Measurements from ENCODE around the gene ROBO1.

- TF ChIP-seq CTCF (IDR thresholded peaks at IDR 0.05; ENCODE audit: control extremely low read depth in 1 of 3, insufficient read depth in 1 of 3, low read depth in 1 of 3, low read length in 3 of 3): no peak
- no peak for TF ChIP-seq USF2 (IDR thresholded peaks at IDR 0.05; ENCODE audit: low read length)
- TF ChIP-seq TAF7 (optimal IDR thresholded peaks at IDR 0.05; ENCODE audit: borderline replicate concordance, low read depth, low read length): no peak
- TF ChIP-seq BRCA1 (IDR thresholded peaks at IDR 0.05; ENCODE audit: low read depth, low read length): no peak
- TF ChIP-seq RAD21 (IDR thresholded peaks at IDR 0.05 in 1 of 2, conservative IDR thresholded peaks at IDR 0.05 in 1 of 2; ENCODE audit: low read depth in 2 of 2, low read length in 2 of 2): no peak
- TF ChIP-seq POLR2AphosphoS5 (IDR thresholded peaks at IDR 0.05; ENCODE audit: low read depth, low read length): no peak
- TF ChIP-seq EZH2 (IDR thresholded peaks at IDR 0.05; ENCODE audit: low read depth, low read length, severe bottlenecking): no peak
- no peak for TF ChIP-seq EP300 (IDR thresholded peaks at IDR 0.05; ENCODE audit: borderline replicate concordance in 1 of 2, low read depth in 2 of 2, low read length in 2 of 2)
- TF ChIP-seq GTF2F1 (IDR thresholded peaks at IDR 0.05; ENCODE audit: borderline replicate concordance, low read depth, low read length): no peak
- TF ChIP-seq SUZ12 (IDR thresholded peaks at IDR 0.05; ENCODE audit: low read length): no peak
- no peak for TF ChIP-seq TAF1 (IDR thresholded peaks at IDR 0.05; ENCODE audit: low read depth, low read length)
- TF ChIP-seq POLR2A (IDR thresholded peaks at IDR 0.05; ENCODE audit: control extremely low read depth in 1 of 2, low read depth in 2 of 2, low read length in 2 of 2): no peak
- no peak for TF ChIP-seq EGR1 (IDR thresholded peaks at IDR 0.05; ENCODE audit: borderline replicate concordance, low read depth, low read length)
These were observed 854.1 kb downstream of the ROBO1 start for GRCh38 chr3:78913711-78914110.
